GM21526 (cell line): Measurements from ENCODE around the gene GAS2.
A peak's percentile ranks its signal among the peaks of the same experiment; 100 is the strongest.

Source experiments
- ATAC-seq: cut with Tn5 transposase; IDR thresholded peaks from one replicate; pipeline ENCODE4 v1.9.1; 2021; ENCODE audit warnings: moderate library complexity; ENCODE audit not compliant: unreplicated experiment, low FRiP score

GAS2 gene

DNA sequence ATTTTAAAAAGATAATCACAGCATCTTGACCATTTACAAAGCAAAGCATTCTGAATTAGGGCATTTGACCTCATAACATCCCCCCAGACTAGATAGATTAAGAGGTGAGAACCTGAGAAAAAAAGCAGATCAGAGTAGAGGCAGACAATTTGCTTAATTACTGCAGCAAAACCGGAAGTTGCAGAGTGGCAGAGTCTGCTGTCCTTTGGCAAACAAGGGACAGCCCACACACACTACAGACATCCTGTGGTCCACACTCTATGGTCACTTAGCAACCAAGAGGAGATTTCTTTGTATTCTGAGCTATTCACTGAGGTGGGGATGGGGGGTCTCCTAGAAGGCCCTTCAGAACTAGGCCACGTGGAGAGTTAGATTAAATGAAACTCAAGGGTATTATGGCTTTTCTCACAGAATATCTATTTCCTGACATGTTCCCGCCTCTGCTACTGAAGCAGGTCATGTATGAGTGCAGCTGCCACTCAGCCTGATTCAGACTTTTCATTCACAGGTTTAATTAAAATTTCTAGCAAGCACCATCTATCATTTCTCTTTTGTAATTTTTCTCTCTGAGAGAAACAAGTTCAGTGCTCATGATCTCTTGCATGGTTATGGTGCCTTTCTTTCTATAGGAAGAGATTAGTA, 114.7 kb downstream of the GAS2 start:
- ATAC-seq = peak; percentile 65

GRCh38 chr11:22785251-22785650, 118.8 kb downstream of the GAS2 start:
- ATAC-seq = no peak

DNA sequence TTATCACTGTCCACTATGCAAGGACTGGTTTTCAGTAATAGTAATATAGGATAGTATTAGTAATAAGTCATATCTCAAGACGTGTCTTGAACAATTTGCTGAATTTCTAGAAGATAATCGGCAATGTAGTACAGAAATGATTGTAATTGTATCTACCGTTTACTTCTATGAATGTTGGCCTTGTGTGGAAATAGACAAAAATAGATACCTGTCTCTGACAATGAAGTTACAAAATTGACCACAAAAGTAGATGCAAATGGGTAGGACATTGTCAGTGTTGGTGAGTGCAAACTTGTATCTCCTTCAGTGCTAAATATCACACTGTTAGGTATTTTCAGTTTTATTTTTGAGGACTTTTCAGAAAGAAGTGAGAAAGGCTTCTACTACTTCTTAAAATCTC, 120.1 kb downstream of the GAS2 start:
- peak; percentile 90 for ATAC-seq

GRCh38 chr11:22787055-22787454, 120.6 kb downstream of the GAS2 start:
- ATAC-seq = no peak

- peak; percentile 35 for ATAC-seq
Measured at GRCh38 chr11:22787551-22788162, 121.2 kb downstream of the GAS2 start.

DNA sequence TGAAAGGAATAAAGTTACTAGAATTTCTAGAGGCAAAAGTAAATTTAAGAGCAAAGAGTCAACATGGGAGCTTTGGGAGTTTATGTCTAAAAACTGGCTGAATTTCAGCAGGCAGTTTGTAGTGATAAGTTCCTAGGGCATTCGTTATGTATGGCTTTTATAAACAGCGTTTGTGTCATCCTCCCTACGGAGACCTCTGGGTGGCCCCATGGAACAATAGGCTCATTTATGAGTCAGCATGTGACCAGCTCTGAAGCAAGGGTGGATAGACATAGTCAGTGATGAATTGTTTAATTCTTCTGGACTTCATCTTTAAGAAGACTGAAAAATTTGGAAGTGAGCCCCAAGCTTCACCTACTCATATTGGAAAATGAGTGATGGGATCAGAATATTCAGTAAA, 126.1 kb downstream of the GAS2 start:
- peak; percentile 41 for ATAC-seq

- ATAC-seq = no peak
Measured at GRCh38 chr11:22795914-22796313, 129.5 kb downstream of the GAS2 start.

- ATAC-seq = no peak
Measured at GRCh38 chr11:22797047-22797446, 130.6 kb downstream of the GAS2 start.

GRCh38 chr11:22798901-22799300, 132.5 kb downstream of the GAS2 start:
- no peak for ATAC-seq

- no peak for ATAC-seq
Measured at GRCh38 chr11:22800482-22800881, 134.1 kb downstream of the GAS2 start.

DNA sequence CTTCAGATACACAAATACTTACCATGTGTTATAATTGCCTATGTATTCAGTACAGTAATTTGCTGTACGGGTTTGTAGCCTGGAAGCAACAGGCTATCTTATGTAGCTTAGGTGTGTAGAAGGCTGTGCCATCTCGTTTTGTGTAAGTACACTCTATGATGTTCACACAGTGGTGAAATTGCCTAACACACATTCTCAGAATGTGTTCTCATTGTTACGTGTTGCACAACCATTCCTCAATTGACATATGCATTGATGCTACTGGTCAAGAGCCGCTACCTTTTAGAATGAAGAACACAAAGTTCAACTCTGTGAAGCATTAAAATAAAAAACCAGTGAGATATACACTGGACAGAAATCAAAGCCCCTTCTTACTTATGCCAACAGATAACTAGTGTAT, 136.4 kb downstream of the GAS2 start:
- no peak for ATAC-seq

- no peak for ATAC-seq
Measured at GRCh38 chr11:22807391-22807790, 141.0 kb downstream of the GAS2 start.

DNA sequence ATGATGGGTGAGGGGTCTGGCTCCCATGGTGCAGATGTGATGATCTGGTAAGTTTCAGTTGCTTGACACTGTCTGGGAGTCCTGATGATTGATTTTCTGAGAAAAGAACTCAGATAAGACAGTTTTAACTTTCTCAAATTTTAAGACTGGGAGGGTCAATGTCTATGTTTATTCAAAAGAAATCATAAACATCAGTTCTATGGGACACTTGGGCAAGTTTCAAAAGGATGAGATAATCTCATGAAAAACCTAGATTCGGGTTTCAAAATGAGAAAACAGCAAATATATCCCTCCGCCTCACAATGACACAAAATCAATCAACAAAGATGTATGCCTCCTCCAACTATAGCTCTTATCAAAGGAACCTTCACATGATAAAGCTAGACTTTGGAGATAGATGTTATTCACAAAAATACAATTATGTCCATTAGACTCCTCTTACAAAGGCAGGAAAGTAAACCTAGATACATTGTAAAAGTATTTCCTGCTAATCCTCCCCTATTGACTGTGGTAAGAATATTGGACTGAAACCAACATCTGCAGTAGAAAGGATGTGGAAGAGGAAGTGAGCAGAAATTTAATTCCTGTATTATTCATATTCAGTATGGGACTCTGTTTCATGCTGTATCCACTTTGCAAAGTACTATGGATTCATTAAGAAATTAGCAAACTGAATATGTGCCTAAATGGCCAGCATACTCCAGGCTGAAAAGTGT, 141.6 kb downstream of the GAS2 start:
- ATAC-seq = peak; percentile 92

DNA sequence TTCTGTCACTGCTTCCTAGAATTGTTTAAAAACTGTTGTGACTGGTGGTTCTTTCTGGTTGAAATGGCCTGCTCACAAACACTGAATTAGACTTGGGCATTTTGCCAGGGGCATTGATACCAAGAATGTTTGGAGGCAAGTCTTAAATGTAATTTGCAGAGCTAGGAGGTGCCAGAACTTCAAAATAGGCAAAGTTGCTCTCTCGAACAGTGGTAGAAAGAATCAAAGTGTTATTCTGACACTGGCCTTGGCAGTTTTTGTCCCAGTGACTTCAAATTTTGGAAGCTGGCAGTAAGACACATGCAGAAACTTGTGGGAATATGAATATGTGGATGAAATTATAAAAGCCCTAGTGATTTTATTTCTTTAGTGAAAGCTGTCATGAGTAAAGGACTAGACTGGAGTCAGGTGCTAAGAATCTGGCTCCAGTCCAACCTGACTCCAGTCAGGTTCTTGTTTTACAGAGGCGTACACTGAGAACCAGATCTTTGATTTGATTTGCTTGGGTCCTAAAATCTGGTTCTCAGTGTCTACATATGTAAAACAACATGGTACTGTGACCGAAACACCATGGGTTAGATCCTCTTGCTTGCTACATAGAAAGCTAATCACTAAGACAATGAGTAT, 142.3 kb downstream of the GAS2 start:
- ATAC-seq = peak; percentile 24

GRCh38 chr11:22809893-22810292, 143.5 kb downstream of the GAS2 start:
- ATAC-seq = no peak

GRCh38 chr11:22822203-22822602, 155.8 kb downstream of the GAS2 start:
- ATAC-seq = no peak

DNA sequence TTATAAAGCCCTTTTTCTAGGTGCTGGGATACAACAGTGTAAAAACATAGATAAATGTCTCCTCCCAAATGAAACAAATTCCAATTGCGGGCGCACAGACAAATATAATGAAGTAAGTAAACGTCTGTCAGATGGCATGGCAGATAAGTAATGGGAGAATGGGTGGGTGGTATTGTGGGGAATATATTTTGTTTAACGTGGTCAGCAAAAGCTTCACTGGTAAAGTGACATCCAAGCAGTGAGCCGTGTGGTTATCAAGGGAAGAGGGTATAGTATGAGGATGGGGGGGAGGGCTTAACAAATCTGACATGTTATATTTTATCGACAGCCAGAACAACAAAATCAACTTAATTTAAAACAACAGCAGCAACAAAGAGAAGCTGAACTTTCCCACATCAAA, 162.0 kb downstream of the GAS2 start:
- no peak for ATAC-seq

- peak; percentile 96 for ATAC-seq
Measured at GRCh38 chr11:22829231-22830081, 163.0 kb downstream of the GAS2 start, which contains the start of gene SVIP. TSS of gene SVIP (minus strand) at chr11:22829801. CDS start at chr11:22829748, 53 bp downstream.

DNA sequence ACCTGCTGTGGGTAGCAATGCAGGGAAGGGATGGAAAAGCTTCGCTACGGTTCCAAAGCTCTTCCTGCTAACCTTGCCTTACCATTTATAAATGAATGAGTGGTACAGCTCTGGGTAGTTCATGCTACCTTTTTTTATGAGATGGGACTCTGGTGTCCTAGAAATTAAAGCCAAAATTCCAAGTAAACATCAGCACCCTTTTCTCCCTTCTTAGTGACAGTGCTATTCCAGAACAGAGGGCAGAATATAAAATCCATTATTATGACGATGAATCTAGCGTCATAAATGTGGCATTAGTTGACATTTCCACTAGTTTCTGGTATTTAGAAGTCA, 163.6 kb downstream of the GAS2 start:
- ATAC-seq = no peak

GRCh38 chr11:22832315-22833015, 166.1 kb downstream of the GAS2 start:
- no peak for ATAC-seq
